ENCODE results near the gene PIGV. TPM values are rescaled to one million over a fixed set of nuclear protein-coding genes. Genes with fewer than 3 reads are reported as not detected.
"Not testable (repeated sequence)": the region's sequence is repeated elsewhere in the genome, so short reads cannot be mapped to it uniquely, and the experiment has no call there.

PIGV gene
- total RNA-seq, 1 donor from 2014 or later, result 10.2 TPM

DNA sequence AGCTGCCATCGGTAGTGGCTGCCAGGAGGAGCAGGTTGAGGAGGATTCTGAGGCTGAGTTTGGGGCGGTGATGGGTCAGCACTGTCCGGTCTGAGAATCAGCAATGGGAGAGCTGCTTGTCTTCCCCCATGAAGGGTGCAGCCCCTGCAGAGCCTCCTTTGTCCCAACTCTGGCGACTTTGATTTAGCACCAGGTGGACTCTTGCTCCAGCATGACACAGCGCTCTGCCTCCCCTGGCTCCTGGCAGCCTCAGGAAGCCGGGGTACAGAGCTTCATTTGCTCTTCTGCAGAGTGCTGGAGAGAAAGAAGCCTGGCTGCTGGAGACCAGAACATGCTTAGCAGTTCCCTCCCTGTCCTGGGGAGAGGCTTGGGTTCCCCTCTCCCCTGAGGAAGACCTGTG lies 52.0 kb downstream of the PIGV start:
- Mint-ChIP-seq H3K4me3 (ENCODE audit: low read depth) (no peak overlapping the region), H3K27ac (no peak overlapping the region), H3K36me3 (ENCODE audit: insufficient read depth) (peaks cover 11% of the 10 kb centered on the region), H3K27me3 (no peaks in the 10 kb centered on the region), H3K4me1 (ENCODE audit: low read depth) (no peaks in the 10 kb centered on the region), H3K9me3 (ENCODE audit: low read depth) (no peaks in the 10 kb centered on the region)
- no peak for TF ChIP-seq CTCF (IDR thresholded peaks at IDR 0.05; ENCODE audit: unreplicated experiment)
- DNase-seq (ENCODE audit: low spot score, unreplicated experiment), result no peak

DNA sequence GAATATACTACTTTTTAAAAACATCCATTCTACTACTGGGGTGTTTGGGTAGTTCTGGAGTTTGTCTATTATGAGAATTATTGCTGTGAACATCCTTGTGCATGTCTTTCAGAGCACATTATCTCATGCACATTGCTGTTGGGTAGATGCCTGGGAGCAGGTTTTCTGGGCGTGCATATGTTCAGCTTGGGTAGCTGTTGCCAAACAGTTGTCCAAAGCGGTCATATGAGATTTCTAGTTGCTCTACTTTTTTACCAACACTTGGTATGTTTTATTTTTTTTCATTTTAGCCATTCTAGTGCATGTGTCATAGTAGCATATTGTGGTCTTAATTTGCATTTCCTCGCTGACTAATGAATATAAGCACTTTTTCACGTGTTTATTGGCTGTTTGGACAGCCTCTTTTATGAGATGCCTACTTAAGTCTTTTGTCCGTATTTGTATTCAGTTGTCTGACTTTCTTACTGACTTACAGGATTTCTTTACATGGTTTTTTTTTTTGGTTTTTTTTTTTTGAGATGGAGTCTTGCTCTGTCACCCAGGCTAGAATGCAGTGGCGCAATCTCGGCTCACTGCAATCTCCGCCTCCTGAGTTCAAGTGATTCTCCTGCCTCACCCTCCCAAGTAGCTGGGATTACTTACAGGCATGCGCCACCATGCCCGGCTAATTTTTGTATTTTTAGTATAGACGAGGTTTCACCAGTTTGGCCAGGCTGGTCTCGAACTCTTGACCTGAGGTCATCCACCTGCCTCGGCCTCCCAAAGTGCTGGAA lies 56.9 kb downstream of the PIGV start:
- Mint-ChIP-seq H3K4me3 (ENCODE audit: low read depth) (no peak overlapping the region), H3K27ac (no peak overlapping the region), H3K36me3 (ENCODE audit: insufficient read depth) (peaks cover 8% of the 10 kb centered on the region), H3K27me3 (no peaks in the 10 kb centered on the region), H3K9me3 (ENCODE audit: low read depth) (no peaks in the 10 kb centered on the region), H3K4me1 (ENCODE audit: low read depth) (no peaks in the 10 kb centered on the region)
- no peak for DNase-seq (ENCODE audit: low spot score, unreplicated experiment)
- no peak for TF ChIP-seq CTCF (IDR thresholded peaks at IDR 0.05; ENCODE audit: unreplicated experiment)

DNA sequence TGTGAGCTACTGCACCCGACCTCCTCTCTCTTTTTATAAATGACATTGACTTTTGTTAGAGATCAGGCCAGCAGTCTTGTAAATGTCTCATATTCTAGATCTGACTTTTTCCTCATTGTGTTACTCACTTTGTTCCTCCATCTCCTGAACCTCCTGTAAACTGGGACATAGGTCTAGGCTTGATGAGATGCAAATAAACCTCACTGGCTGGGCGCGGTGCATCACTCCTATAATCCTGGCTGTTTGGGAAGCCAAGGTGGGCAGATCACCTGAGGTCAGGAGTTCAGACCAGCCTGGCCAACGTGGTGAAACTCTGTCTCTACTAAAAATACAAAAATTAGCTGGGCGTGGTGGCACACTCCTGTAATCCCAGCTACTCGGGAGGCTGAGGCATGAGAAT lies 60.1 kb downstream of the PIGV start:
- DNase-seq (ENCODE audit: low spot score, unreplicated experiment); H3K27me3 Mint-ChIP-seq; H3K4me3 Mint-ChIP-seq (ENCODE audit: low read depth); H3K9me3 Mint-ChIP-seq (ENCODE audit: low read depth); H3K4me1 Mint-ChIP-seq (ENCODE audit: low read depth); H3K27ac Mint-ChIP-seq: not testable (repeated sequence)
- peaks cover 19% of the 10 kb centered on the region for H3K36me3 Mint-ChIP-seq (ENCODE audit: insufficient read depth)

Other genes with a start within 250 kb of the PIGV start
- 174 and 186 TPM in 2 replicates for gene ARID1A, start 91.9 kb upstream of the PIGV start, total RNA-seq
- 22.9 and 26.1 TPM in 2 replicates for gene ZDHHC18, start 38.7 kb downstream of the PIGV start, total RNA-seq
- 0.36 and 0.44 TPM in 2 replicates for gene SFN, start 75.2 kb downstream of the PIGV start, total RNA-seq
- 36.5 and 37.4 TPM in 2 replicates for gene GPN2, start 102.3 kb downstream of the PIGV start, total RNA-seq
- 21.2 and 23.9 TPM in 2 replicates for gene GPATCH3, start 112.5 kb downstream of the PIGV start, total RNA-seq
- gene NR0B2, start 126.0 kb downstream of the PIGV start, total RNA-seq, result 10.3 and 11.9 TPM in 2 replicates
- gene NUDC, start 133.8 kb downstream of the PIGV start, total RNA-seq, result 93.5 and 101 TPM in 2 replicates
- 22.2 and 26.1 TPM in 2 replicates for gene KDF1, start 172.5 kb downstream of the PIGV start, total RNA-seq
- 48.8 and 49.3 TPM in 2 replicates for gene TRNP1, start 205.7 kb downstream of the PIGV start, total RNA-seq
- 5.1 and 5.7 TPM in 2 replicates for gene TENT5B, start 224.9 kb downstream of the PIGV start, total RNA-seq

Measured in progenitor cell of endocrine pancreas (in vitro differentiated cells).